GM12864 (cell line): ENCODE data around the gene SUMO3.
A peak's percentile ranks its signal among the peaks of the same experiment; 100 is the strongest.

Experiments used
- DNase-seq: peaks from one replicate; pipeline ENCODE4 v3.0.0-alpha.2; 2011; ENCODE audit warnings: low read depth
- H3K4me3 ChIP-seq: 2 replicates; pipeline ENCODE4 v1.5.1; 2011; ENCODE audit warnings: mild to moderate bottlenecking, low read depth, low read length, control low read depth
- CTCF ChIP-seq: IDR thresholded peaks from 2 replicates; pipeline ENCODE4 v1.5.1; 2011; ENCODE audit warnings: low read depth, mild to moderate bottlenecking, moderate library complexity, low read length, control low read depth, inconsistent platforms; ENCODE audit errors: missing control alignments

Gene SUMO3

GRCh38 chr21:44795342-44795741 lies 22.5 kb downstream of the SUMO3 start:
- TF ChIP-seq CTCF: no peak
- H3K4me3 ChIP-seq: no peak overlapping the region
- DNase-seq: no peak

GRCh38 chr21:44793592-44794374 lies 24.1 kb downstream of the SUMO3 start:
- no peak for DNase-seq
- H3K4me3 ChIP-seq: no peak overlapping the region
- TF ChIP-seq CTCF: no peak

GRCh38 chr21:44792702-44793591 lies 24.9 kb downstream of the SUMO3 start:
- DNase-seq: no peak
- TF ChIP-seq CTCF: peak; percentile 69
- no peak overlapping the region for H3K4me3 ChIP-seq

GRCh38 chr21:44791993-44792392 lies 25.9 kb downstream of the SUMO3 start:
- TF ChIP-seq CTCF: no peak
- DNase-seq: no peak
- no peak overlapping the region for H3K4me3 ChIP-seq

- no peak for TF ChIP-seq CTCF
- H3K4me3 ChIP-seq: no peak overlapping the region
- no peak for DNase-seq
Measured at GRCh38 chr21:44791246-44791645, 26.6 kb downstream of the SUMO3 start.

- H3K4me3 ChIP-seq: no peak overlapping the region
- no peak for DNase-seq
- no peak for TF ChIP-seq CTCF
Measured at GRCh38 chr21:44790368-44790767, 27.5 kb downstream of the SUMO3 start.

GRCh38 chr21:44789880-44790279 lies 28.0 kb downstream of the SUMO3 start:
- no peak for DNase-seq
- H3K4me3 ChIP-seq: no peak overlapping the region
- TF ChIP-seq CTCF: no peak
